CD8-positive, alpha-beta memory T cell (primary cell): Measurements from ENCODE around the gene NAA30. TPM values are rescaled to one million over a fixed set of nuclear protein-coding genes. Genes with fewer than 3 reads are reported as not detected.

Source experiments
- CTCF ChIA-PET: fragments of 350-600 bp; sonication (Branson Sonifier 250); formaldehyde crosslinking; loops from one replicate; lab custom pipeline; 2021; ENCODE audit warnings: antibody characterized with exemption; lab: Charles Lee
- POLR2A ChIA-PET: fragments of 350-600 bp; sonication (Branson Sonifier 250); formaldehyde crosslinking; loops from one replicate; lab custom pipeline; 2021; ENCODE audit warnings: antibody characterized with exemption; lab: Charles Lee
- DNase-seq, 5 donors: peaks; one replicate each; pipeline versions ENCODE4 v3.0.0 to v3.0.0-alpha.2; 2020 to 2022; ENCODE audit warnings: mixed read lengths in 1 of 5
- H3K27ac ChIP-seq: one replicate; pipeline ENCODE4 v1.7.0; 2013; ENCODE audit warnings: low read depth, mild to moderate bottlenecking, low read length, moderate library complexity
- H3K27me3 ChIP-seq: 2 replicates; pipeline ENCODE4 v1.7.0; 2013; ENCODE audit warnings: low read length, mild to moderate bottlenecking; ENCODE audit not compliant: insufficient read depth, poor library complexity, severe bottlenecking
- H3K36me3 ChIP-seq: 2 replicates; pipeline ENCODE4 v1.7.0; 2013; ENCODE audit warnings: mild to moderate bottlenecking, low read length, moderate library complexity; ENCODE audit not compliant: insufficient read depth
- H3K4me1 ChIP-seq: 2 replicates; pipeline ENCODE4 v1.7.0; 2013; ENCODE audit warnings: mild to moderate bottlenecking, low read length, moderate library complexity; ENCODE audit not compliant: insufficient read depth
- H3K4me3 ChIP-seq: 2 replicates; pipeline ENCODE4 v1.7.0; 2013; ENCODE audit warnings: mild to moderate bottlenecking, low read length
- H3K9me3 ChIP-seq: 2 replicates; pipeline ENCODE4 v1.7.0; 2013; ENCODE audit warnings: mild to moderate bottlenecking, low read length
- H3K27ac Mint-ChIP-seq, 8 donors: one replicate each; pipeline ENCODE4 v1.8.0; 2020 to 2021; ENCODE audit warnings: mixed read lengths in 8 of 8, mild to moderate bottlenecking in 6 of 8, inconsistent platforms in 3 of 8, moderate library complexity in 3 of 8
- H3K27me3 Mint-ChIP-seq, 2 donors: one replicate each; pipeline ENCODE4 v1.8.0; 2020 to 2021; ENCODE audit warnings: mixed read lengths in 2 of 2, mild to moderate bottlenecking in 1 of 2, moderate library complexity in 1 of 2
- H3K36me3 Mint-ChIP-seq, 3 donors: one replicate each; pipeline ENCODE4 v1.8.0; 2020 to 2021; ENCODE audit warnings: mixed read lengths in 3 of 3, inconsistent platforms in 1 of 3, mild to moderate bottlenecking in 1 of 3
- H3K4me1 Mint-ChIP-seq, 3 donors: one replicate each; pipeline ENCODE4 v1.8.0; 2020 to 2021; ENCODE audit warnings: mixed read lengths in 3 of 3, inconsistent platforms in 1 of 3, mild to moderate bottlenecking in 1 of 3
- H3K4me3 Mint-ChIP-seq, 7 donors: one replicate each; pipeline ENCODE4 v1.8.0; 2020 to 2021; ENCODE audit warnings: mixed read lengths in 7 of 7, mild to moderate bottlenecking in 6 of 7, moderate library complexity in 4 of 7, inconsistent platforms in 2 of 7
- H3K9me3 Mint-ChIP-seq, 5 donors: one replicate each; pipeline ENCODE4 v1.8.0; 2020 to 2022; ENCODE audit warnings: mixed read lengths in 5 of 5, mild to moderate bottlenecking in 3 of 5, moderate library complexity in 2 of 5, inconsistent platforms in 1 of 5
- polyA plus RNA-seq: library from polyadenylated mRNA; unstranded; fragments of 300-500 nt; fragmentation: Illumina TruSeq; gene quantifications from one replicate; pipeline ENCODE4 v1.2.3, GENCODE V29; 2021
- total RNA-seq, 2 experiments: library from RNA; stranded (reverse); gene quantifications; one replicate each; pipeline ENCODE4 v1.2.3, GENCODE V29; 2021

The NAA30 gene
- total and polyA plus RNA-seq, 3 experiments from 2014 or later: 11.4 to 25.1 (median 24.0) TPM

- Histone ChIP-seq H3K27ac (no peak overlapping the region), H3K27me3 (no peaks in the 10 kb centered on the region), H3K4me3 (no peak overlapping the region), H3K9me3 (no peaks in the 10 kb centered on the region), H3K4me1 (no peaks in the 10 kb centered on the region), H3K36me3 (no peaks in the 10 kb centered on the region)
- CTCF ChIA-PET: no interaction called here
- no peak overlapping the region for H3K4me3 Mint-ChIP-seq
- peaks cover 0 to 2% of the 10 kb centered on the region in 2 donors for H3K27me3 Mint-ChIP-seq
- H3K27ac Mint-ChIP-seq: no peak overlapping the region
- H3K36me3 Mint-ChIP-seq: no peaks in the 10 kb centered on the region
- H3K9me3 Mint-ChIP-seq: no peaks in the 10 kb centered on the region
- H3K4me1 Mint-ChIP-seq: no peaks in the 10 kb centered on the region
- no peak for DNase-seq
- POLR2A ChIA-PET: no interaction called here
These were observed 28.6 kb downstream of the NAA30 start for GRCh38 chr14:57418999-57419398.

- Histone ChIP-seq H3K27me3 (no peaks in the 10 kb centered on the region), H3K27ac (no peak overlapping the region), H3K4me3 (no peak overlapping the region), H3K9me3 (no peaks in the 10 kb centered on the region), H3K4me1 (no peaks in the 10 kb centered on the region), H3K36me3 (no peaks in the 10 kb centered on the region)
- no peaks in the 10 kb centered on the region for H3K4me1 Mint-ChIP-seq
- H3K27me3 Mint-ChIP-seq: peaks cover 0 to 2% of the 10 kb centered on the region in 2 donors
- H3K9me3 Mint-ChIP-seq: no peaks in the 10 kb centered on the region
- ChIA-PET POLR2A (no interaction called here), CTCF (no interaction called here)
- no peak for DNase-seq
- peak overlapping the region in 1 of 8 donors; percentile 39 for H3K27ac Mint-ChIP-seq
- no peaks in the 10 kb centered on the region for H3K36me3 Mint-ChIP-seq
- no peak overlapping the region for H3K4me3 Mint-ChIP-seq
These were observed 29.6 kb downstream of the NAA30 start for GRCh38 chr14:57420033-57420432.

GRCh38 chr14:57420986-57421385, 30.6 kb downstream of the NAA30 start:
- Histone ChIP-seq H3K4me1 (no peaks in the 10 kb centered on the region), H3K36me3 (no peaks in the 10 kb centered on the region), H3K27me3 (no peaks in the 10 kb centered on the region), H3K27ac (no peak overlapping the region), H3K4me3 (no peak overlapping the region), H3K9me3 (no peaks in the 10 kb centered on the region)
- ChIA-PET CTCF (no interaction called here), POLR2A (no interaction called here)
- Mint-ChIP-seq H3K4me1 (no peaks in the 10 kb centered on the region), H3K9me3 (no peaks in the 10 kb centered on the region), H3K27ac (no peak overlapping the region), H3K27me3 (peaks cover 0 to 2% of the 10 kb centered on the region in 2 donors), H3K36me3 (no peaks in the 10 kb centered on the region), H3K4me3 (no peak overlapping the region)
- DNase-seq: no peak

GRCh38 chr14:57435923-57436322, 45.5 kb downstream of the NAA30 start:
- DNase-seq: no peak
- Mint-ChIP-seq H3K4me1 (no peaks in the 10 kb centered on the region), H3K36me3 (peaks cover 0 to 23% (median 0%) of the 10 kb centered on the region in 3 donors), H3K9me3 (peaks cover 0 to 6% (median 0%) of the 10 kb centered on the region in 5 donors), H3K27me3 (peaks cover 2 to 11% of the 10 kb centered on the region in 2 donors), H3K4me3 (no peak overlapping the region), H3K27ac (no peak overlapping the region)
- Histone ChIP-seq H3K27me3 (no peaks in the 10 kb centered on the region), H3K4me3 (no peak overlapping the region), H3K27ac (no peak overlapping the region), H3K4me1 (no peaks in the 10 kb centered on the region), H3K9me3 (no peaks in the 10 kb centered on the region), H3K36me3 (no peaks in the 10 kb centered on the region)
- CTCF ChIA-PET: no interaction called here
- POLR2A ChIA-PET: no interaction called here

GRCh38 chr14:57461777-57462320, 71.5 kb downstream of the NAA30 start:
- POLR2A ChIA-PET: no interaction called here
- no peaks in the 10 kb centered on the region for H3K4me1 ChIP-seq
- H3K4me3 ChIP-seq: no peak overlapping the region
- no peaks in the 10 kb centered on the region for H3K9me3 ChIP-seq
- no peaks in the 10 kb centered on the region for H3K27me3 ChIP-seq
- Mint-ChIP-seq H3K27me3 (peaks cover 4 to 12% of the 10 kb centered on the region in 2 donors), H3K4me3 (no peak overlapping the region), H3K36me3 (peaks cover 0 to 3% (median 0%) of the 10 kb centered on the region in 3 donors), H3K9me3 (peaks cover 0 to 3% (median 0%) of the 10 kb centered on the region in 5 donors), H3K27ac (no peak overlapping the region), H3K4me1 (no peaks in the 10 kb centered on the region)
- H3K36me3 ChIP-seq: no peaks in the 10 kb centered on the region
- H3K27ac ChIP-seq: no peak overlapping the region
- DNase-seq: no peak
- CTCF ChIA-PET: no interaction called here

GRCh38 chr14:57462551-57462950, 72.2 kb downstream of the NAA30 start:
- Histone ChIP-seq H3K36me3 (no peaks in the 10 kb centered on the region), H3K4me3 (no peak overlapping the region), H3K4me1 (no peaks in the 10 kb centered on the region), H3K27me3 (no peaks in the 10 kb centered on the region), H3K9me3 (no peaks in the 10 kb centered on the region), H3K27ac (no peak overlapping the region)
- peaks cover 4 to 11% of the 10 kb centered on the region in 2 donors for H3K27me3 Mint-ChIP-seq
- no peaks in the 10 kb centered on the region for H3K4me1 Mint-ChIP-seq
- H3K9me3 Mint-ChIP-seq: peaks cover 0 to 3% (median 0%) of the 10 kb centered on the region in 5 donors
- ChIA-PET CTCF (no interaction called here), POLR2A (no interaction called here)
- no peak for DNase-seq
- peaks cover 0 to 3% (median 0%) of the 10 kb centered on the region in 3 donors for H3K36me3 Mint-ChIP-seq
- no peak overlapping the region for H3K27ac Mint-ChIP-seq
- H3K4me3 Mint-ChIP-seq: no peak overlapping the region

GRCh38 chr14:57464008-57464730, 73.8 kb downstream of the NAA30 start:
- peaks cover 0 to 4% (median 0%) of the 10 kb centered on the region in 5 donors for H3K9me3 Mint-ChIP-seq
- H3K36me3 Mint-ChIP-seq: peaks cover 0 to 3% (median 0%) of the 10 kb centered on the region in 3 donors

More at GRCh38 chr14:57464008-57464730, 73.8 kb downstream of the NAA30 start:
- DNase-seq: no peak
- Mint-ChIP-seq H3K27ac (no peak overlapping the region), H3K4me1 (no peaks in the 10 kb centered on the region), H3K4me3 (no peak overlapping the region), H3K27me3 (peaks cover 6 to 9% of the 10 kb centered on the region in 2 donors)
- Histone ChIP-seq H3K4me1 (no peaks in the 10 kb centered on the region), H3K27me3 (no peaks in the 10 kb centered on the region), H3K4me3 (no peak overlapping the region), H3K27ac (no peak overlapping the region), H3K9me3 (no peaks in the 10 kb centered on the region), H3K36me3 (no peaks in the 10 kb centered on the region)
- CTCF ChIA-PET: no interaction called here
- POLR2A ChIA-PET: no interaction called here
